SK-N-SH (cell line): ENCODE data around the gene SPATA16.

Source experiments
- SMC3 ChIP-seq: IDR thresholded peaks from 2 replicates; pipeline ENCODE4 v1.6.1; 2012; ENCODE audit warnings: low read depth, low read length, improper control_type of control experiment
- YY1 ChIP-seq: IDR thresholded peaks from 2 replicates; pipeline ENCODE4 v1.4.0; 2012; ENCODE audit warnings: low read depth, mild to moderate bottlenecking
- TF ChIP-seq, protein P1 (sequence below): IDR thresholded peaks from 2 replicates; pipeline ENCODE4 v1.6.1; 2012; ENCODE audit warnings: mild to moderate bottlenecking, low read depth, low read length, moderate library complexity
- TF ChIP-seq, protein P2 (sequence below): IDR thresholded peaks from 2 replicates; pipeline ENCODE4; 2012

DNA sequence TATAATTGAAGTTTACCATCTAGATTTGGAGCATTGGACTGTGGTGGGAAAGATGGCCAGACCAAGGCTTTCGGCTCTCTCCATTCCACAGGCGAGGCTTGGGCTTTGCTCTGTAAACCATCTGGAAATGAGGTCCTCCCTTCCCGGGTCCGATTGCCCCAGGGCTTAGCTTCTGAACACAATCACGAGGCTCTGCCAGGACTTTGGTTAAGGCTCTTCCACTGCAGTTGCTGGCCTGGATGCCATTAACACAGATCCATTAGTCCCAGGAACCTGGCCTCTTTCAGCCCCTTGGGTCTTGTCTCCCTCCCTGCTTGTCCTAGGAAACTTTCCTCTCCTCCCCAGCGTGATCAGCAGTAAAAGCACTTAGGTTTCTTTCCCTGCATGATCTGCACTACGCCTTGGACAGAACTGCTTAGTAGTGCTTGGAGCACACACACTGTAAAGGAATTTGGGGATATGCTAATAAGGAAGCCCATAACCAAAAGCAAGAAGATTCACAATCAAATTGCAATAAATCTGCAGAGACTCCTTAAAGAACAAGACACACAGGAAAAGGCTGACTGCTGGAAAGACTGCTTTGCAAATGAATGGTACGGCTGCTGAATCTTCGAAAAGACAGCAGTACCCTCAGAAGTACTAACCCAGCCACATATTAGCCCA, 236.2 kb downstream of the SPATA16 start:
- no peak for TF ChIP-seq YY1
- TF ChIP-seq, protein P1, sequence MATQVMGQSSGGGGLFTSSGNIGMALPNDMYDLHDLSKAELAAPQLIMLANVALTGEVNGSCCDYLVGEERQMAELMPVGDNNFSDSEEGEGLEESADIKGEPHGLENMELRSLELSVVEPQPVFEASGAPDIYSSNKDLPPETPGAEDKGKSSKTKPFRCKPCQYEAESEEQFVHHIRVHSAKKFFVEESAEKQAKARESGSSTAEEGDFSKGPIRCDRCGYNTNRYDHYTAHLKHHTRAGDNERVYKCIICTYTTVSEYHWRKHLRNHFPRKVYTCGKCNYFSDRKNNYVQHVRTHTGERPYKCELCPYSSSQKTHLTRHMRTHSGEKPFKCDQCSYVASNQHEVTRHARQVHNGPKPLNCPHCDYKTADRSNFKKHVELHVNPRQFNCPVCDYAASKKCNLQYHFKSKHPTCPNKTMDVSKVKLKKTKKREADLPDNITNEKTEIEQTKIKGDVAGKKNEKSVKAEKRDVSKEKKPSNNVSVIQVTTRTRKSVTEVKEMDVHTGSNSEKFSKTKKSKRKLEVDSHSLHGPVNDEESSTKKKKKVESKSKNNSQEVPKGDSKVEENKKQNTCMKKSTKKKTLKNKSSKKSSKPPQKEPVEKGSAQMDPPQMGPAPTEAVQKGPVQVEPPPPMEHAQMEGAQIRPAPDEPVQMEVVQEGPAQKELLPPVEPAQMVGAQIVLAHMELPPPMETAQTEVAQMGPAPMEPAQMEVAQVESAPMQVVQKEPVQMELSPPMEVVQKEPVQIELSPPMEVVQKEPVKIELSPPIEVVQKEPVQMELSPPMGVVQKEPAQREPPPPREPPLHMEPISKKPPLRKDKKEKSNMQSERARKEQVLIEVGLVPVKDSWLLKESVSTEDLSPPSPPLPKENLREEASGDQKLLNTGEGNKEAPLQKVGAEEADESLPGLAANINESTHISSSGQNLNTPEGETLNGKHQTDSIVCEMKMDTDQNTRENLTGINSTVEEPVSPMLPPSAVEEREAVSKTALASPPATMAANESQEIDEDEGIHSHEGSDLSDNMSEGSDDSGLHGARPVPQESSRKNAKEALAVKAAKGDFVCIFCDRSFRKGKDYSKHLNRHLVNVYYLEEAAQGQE = no peak
- TF ChIP-seq SMC3 = no peak
- TF ChIP-seq, protein P2, sequence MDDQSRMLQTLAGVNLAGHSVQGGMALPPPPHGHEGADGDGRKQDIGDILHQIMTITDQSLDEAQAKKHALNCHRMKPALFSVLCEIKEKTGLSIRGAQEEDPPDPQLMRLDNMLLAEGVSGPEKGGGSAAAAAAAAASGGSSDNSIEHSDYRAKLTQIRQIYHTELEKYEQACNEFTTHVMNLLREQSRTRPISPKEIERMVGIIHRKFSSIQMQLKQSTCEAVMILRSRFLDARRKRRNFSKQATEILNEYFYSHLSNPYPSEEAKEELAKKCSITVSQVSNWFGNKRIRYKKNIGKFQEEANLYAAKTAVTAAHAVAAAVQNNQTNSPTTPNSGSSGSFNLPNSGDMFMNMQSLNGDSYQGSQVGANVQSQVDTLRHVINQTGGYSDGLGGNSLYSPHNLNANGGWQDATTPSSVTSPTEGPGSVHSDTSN = no peak
